Mesendoderm (in vitro differentiated cells): ENCODE measurements around the gene WHAMM.
A peak's percentile ranks its signal among the peaks of the same experiment; 100 is the strongest.

Experiments
- DNase-seq: peaks from one replicate; pipeline ENCODE4 v3.0.0; 2013
- H2AK5ac ChIP-seq: 2 replicates; pipeline ENCODE4 v1.6.1; 2013; ENCODE audit warnings: low read length, inconsistent platforms
- H2BK120ac ChIP-seq: 2 replicates; pipeline ENCODE4 v1.6.1; 2013; ENCODE audit warnings: low read depth, mild to moderate bottlenecking, low read length, moderate library complexity, mixed read lengths
- H2BK15ac ChIP-seq: replicated peaks from 2 replicates; pipeline ENCODE4 v1.6.1; 2013; ENCODE audit warnings: low read depth, mild to moderate bottlenecking, moderate library complexity
- H2BK5ac ChIP-seq: 2 replicates; pipeline ENCODE4 v1.6.1; 2013; ENCODE audit warnings: low read length, inconsistent platforms
- H3K18ac ChIP-seq: 2 replicates; pipeline ENCODE4 v1.6.1; 2013; ENCODE audit warnings: mild to moderate bottlenecking, low read length, mixed read lengths
- H3K23ac ChIP-seq: one replicate; pipeline ENCODE4 v1.6.1; 2013; ENCODE audit warnings: low read length
- H3K27ac ChIP-seq: 2 replicates; pipeline ENCODE4 v1.5.1; 2013; ENCODE audit warnings: low read depth, mild to moderate bottlenecking, inconsistent platforms, low read length, moderate library complexity
- H3K27me3 ChIP-seq: 2 replicates; pipeline ENCODE4 v1.6.1; 2013; ENCODE audit warnings: low read length, control low read depth, mild to moderate bottlenecking, inconsistent platforms; ENCODE audit not compliant: insufficient read depth, poor library complexity
- H3K36me3 ChIP-seq: 2 replicates; pipeline ENCODE4 v1.6.1; 2013; ENCODE audit warnings: low read length, inconsistent platforms; ENCODE audit not compliant: control insufficient read depth, insufficient read depth
- H3K4ac ChIP-seq: one replicate; pipeline ENCODE4 v1.6.1; 2013; ENCODE audit warnings: low read depth, mild to moderate bottlenecking, low read length, moderate library complexity
- H3K4me1 ChIP-seq: 2 replicates; pipeline ENCODE4 v1.6.1; 2013; ENCODE audit warnings: low read depth, low read length, inconsistent platforms; ENCODE audit not compliant: control insufficient read depth
- H3K4me2 ChIP-seq: 2 replicates; pipeline ENCODE4 v1.6.1; 2013; ENCODE audit warnings: low read length
- H3K4me3 ChIP-seq: 2 replicates; pipeline ENCODE4 v1.5.1; 2013; ENCODE audit warnings: mild to moderate bottlenecking, low read length
- H3K56ac ChIP-seq: one replicate; pipeline ENCODE4 v1.6.1; 2013; ENCODE audit warnings: low read length
- H3K79me1 ChIP-seq: 2 replicates; pipeline ENCODE4 v1.6.1; 2013; ENCODE audit warnings: low read length, inconsistent platforms
- H3K79me2 ChIP-seq: 2 replicates; pipeline ENCODE4 v1.6.1; 2013; ENCODE audit warnings: mild to moderate bottlenecking, low read length; ENCODE audit not compliant: control insufficient read depth, insufficient read depth
- H3K9ac ChIP-seq: 2 replicates; pipeline ENCODE4 v1.6.1; 2013; ENCODE audit warnings: low read length, inconsistent platforms
- H4K5ac ChIP-seq: one replicate; pipeline ENCODE4 v1.6.1; 2013; ENCODE audit warnings: low read length
- H4K8ac ChIP-seq: one replicate; pipeline ENCODE4 v1.6.1; 2013; ENCODE audit warnings: low read depth, mild to moderate bottlenecking, control low read depth, low read length, moderate library complexity
- WGBS: extraction: QIAGEN DNeasy Blood & Tissue Kit; methylation state at CpG from one replicate; pipeline ENCODE4 v1.1.7; 2013; ENCODE audit warnings: low lambda C conversion rate, missing lambda C conversion rate; ENCODE audit not compliant: insufficient coverage; ENCODE audit errors: extremely low coverage; 5-methylcytosine and 5-hydroxymethylcytosine counted together

WHAMM gene

DNA sequence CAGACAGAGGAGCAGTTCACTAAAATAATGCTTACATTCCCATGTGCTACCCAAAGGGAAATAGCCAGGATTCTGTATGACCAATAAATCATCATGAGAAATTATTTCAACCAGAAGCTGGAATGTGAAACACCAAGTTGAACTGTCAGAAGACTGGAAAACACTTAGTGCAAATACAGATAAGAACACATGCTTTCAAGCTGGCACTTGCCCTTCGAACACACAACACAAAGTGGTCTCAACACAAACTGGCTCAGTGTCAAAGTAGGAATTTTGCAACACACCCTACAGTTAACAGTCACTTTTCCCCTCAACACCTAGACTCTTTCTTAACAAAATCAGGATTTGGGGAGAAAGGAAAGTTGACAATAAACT lies 4.9 kb upstream of the WHAMM start:
- DNase-seq = no peak
- WGBS = no CpG with 5 or more reads among the region's 1 CpG
- Histone ChIP-seq H4K8ac (no peak overlapping the region), H3K18ac (no peak overlapping the region), H3K56ac (no peak overlapping the region), H3K4ac (no peak overlapping the region), H3K23ac (no peak overlapping the region), H3K27ac (no peak overlapping the region), H3K36me3 (no peaks in the 10 kb centered on the region), H3K4me3 (no peak overlapping the region), H2BK5ac (no peak overlapping the region), H3K27me3 (no peaks in the 10 kb centered on the region), H4K5ac (no peak overlapping the region), H3K9ac (no peak overlapping the region), H2AK5ac (no peak overlapping the region), H3K79me2 (no peaks in the 10 kb centered on the region), H2BK15ac (no peak overlapping the region), H3K4me2 (no peak overlapping the region), H3K4me1 (no peaks in the 10 kb centered on the region), H2BK120ac (no peak overlapping the region), H3K79me1 (no peaks in the 10 kb centered on the region)

- Histone ChIP-seq H4K5ac (no peak within 1 kb of the TSS), H3K4me1 (no peaks in the 10 kb centered on the region), H2BK5ac (no peak within 1 kb of the TSS), H3K4me3 (no peak within 1 kb of the TSS), H3K23ac (no peak within 1 kb of the TSS), H3K27me3 (no peaks in the 10 kb centered on the region), H2AK5ac (no peak within 1 kb of the TSS), H3K27ac (no peak within 1 kb of the TSS), H3K56ac (no peak within 1 kb of the TSS), H3K79me1 (peaks cover 1% of the 10 kb centered on the region), H2BK15ac (no peak within 1 kb of the TSS), H3K4ac (no peak within 1 kb of the TSS), H3K79me2 (no peaks in the 10 kb centered on the region), H3K18ac (no peak within 1 kb of the TSS), H3K36me3 (no peaks in the 10 kb centered on the region), H3K9ac (no peak within 1 kb of the TSS), H4K8ac (no peak within 1 kb of the TSS), H2BK120ac (no peak within 1 kb of the TSS), H3K4me2 (no peak within 1 kb of the TSS)
- peak; percentile 4 for DNase-seq
- WGBS = no CpG with 5 or more reads among the region's 2 CpGs
Measured at GRCh38 chr15:82805994-82806406, 3.4 kb upstream of the WHAMM start, which contains the start of gene FSD2. FSD2 (minus strand) TSS chr15:82806069; CDS start chr15:82787390, 18,679 bp downstream.

- WGBS = no CpG with 5 or more reads among the region's 11 CpGs
Measured at GRCh38 chr15:82807920-82808633, 1.4 kb upstream of the WHAMM start.

GRCh38 chr15:82808634-82809041 lies 790 bp upstream of the WHAMM start:
- Histone ChIP-seq H3K4ac (no peak overlapping the region), H2BK15ac (no peak overlapping the region), H3K56ac (no peak overlapping the region), H3K27ac (no peak overlapping the region), H4K5ac (no peak overlapping the region), H3K36me3 (no peaks in the 10 kb centered on the region), H2AK5ac (no peak overlapping the region), H2BK120ac (no peak overlapping the region), H3K4me1 (no peaks in the 10 kb centered on the region), H2BK5ac (no peak overlapping the region), H3K4me2 (no peak overlapping the region), H3K9ac (no peak overlapping the region), H3K18ac (no peak overlapping the region), H3K79me2 (no peaks in the 10 kb centered on the region), H3K79me1 (peaks cover 1% of the 10 kb centered on the region), H3K4me3 (no peak overlapping the region), H4K8ac (no peak overlapping the region), H3K27me3 (no peaks in the 10 kb centered on the region), H3K23ac (no peak overlapping the region)
- no peak for DNase-seq
- no CpG with 5 or more reads among the region's 9 CpGs for WGBS

More at GRCh38 chr15:82807920-82808633, 1.4 kb upstream of the WHAMM start:
- H3K36me3 ChIP-seq = no peaks in the 10 kb centered on the region
- no peaks in the 10 kb centered on the region for H3K27me3 ChIP-seq
- no peak overlapping the region for H2BK15ac ChIP-seq
- peaks cover 1% of the 10 kb centered on the region for H3K79me1 ChIP-seq
- no peak overlapping the region for H3K4ac ChIP-seq
- no peak overlapping the region for H3K9ac ChIP-seq
- H2BK5ac ChIP-seq = no peak overlapping the region
- H2BK120ac ChIP-seq = no peak overlapping the region
- DNase-seq = peak; percentile 16
- H4K5ac ChIP-seq = no peak overlapping the region
- H3K56ac ChIP-seq = no peak overlapping the region
- H3K18ac ChIP-seq = no peak overlapping the region
- H4K8ac ChIP-seq = no peak overlapping the region
- no peak overlapping the region for H3K23ac ChIP-seq
- H3K79me2 ChIP-seq = no peaks in the 10 kb centered on the region
- H3K27ac ChIP-seq = no peak overlapping the region
- H2AK5ac ChIP-seq = no peak overlapping the region
- no peak overlapping the region for H3K4me3 ChIP-seq
- no peaks in the 10 kb centered on the region for H3K4me1 ChIP-seq
- H3K4me2 ChIP-seq = no peak overlapping the region

DNA sequence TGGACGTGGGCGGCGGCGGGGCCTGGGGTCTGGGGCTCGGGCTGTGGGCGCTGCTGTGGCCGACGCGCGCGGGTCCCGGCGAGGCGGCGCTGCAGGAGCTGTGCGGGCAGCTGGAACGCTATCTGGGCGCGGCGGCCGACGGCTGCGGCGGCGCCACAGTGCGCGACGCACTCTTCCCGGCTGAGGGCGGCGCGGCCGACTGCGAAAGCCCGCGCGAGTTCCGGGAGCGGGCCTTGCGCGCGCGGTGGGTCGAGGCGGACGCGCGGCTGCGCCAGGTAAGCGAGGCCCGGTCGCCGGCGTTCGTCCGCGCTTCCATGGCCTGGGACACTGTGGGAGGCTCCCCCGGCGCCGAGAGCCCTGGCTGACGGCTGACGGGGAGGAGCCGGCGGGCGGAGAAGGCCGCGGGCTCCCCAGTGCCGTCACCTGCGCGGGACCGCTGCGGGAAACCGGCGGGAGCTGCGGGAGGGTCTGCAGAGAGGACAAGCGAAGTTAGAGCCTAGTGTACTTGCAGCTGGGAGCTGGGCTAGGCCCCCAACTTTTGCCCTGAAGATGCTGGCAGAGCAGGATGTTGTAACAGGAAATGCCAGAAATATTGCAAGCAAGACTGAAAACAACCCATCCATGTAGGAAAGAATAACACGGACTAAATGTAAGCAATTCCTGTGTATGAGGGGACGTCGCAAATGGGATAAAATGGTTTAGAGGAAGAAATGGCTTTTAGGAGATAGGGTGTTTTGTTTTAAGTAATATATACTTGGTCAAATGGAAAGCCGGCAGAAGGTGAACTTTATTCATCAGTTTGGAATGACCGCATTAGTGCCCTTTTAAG lies 847 bp downstream of the WHAMM start:
- WGBS = no CpG with 5 or more reads among the region's 81 CpGs
- peak overlapping the region; percentile 97 for H3K23ac ChIP-seq
- peak overlapping the region; percentile 79 for H3K27ac ChIP-seq
- H2BK5ac ChIP-seq = no peak overlapping the region
- H3K4me2 ChIP-seq = peak overlapping the region; percentile 61
- no peak overlapping the region for H4K5ac ChIP-seq
- peak overlapping the region; percentile 81 for H3K18ac ChIP-seq
- H3K4ac ChIP-seq = peak overlapping the region; percentile 94
- no peaks in the 10 kb centered on the region for H3K4me1 ChIP-seq
- H3K79me2 ChIP-seq = no peaks in the 10 kb centered on the region
- H3K4me3 ChIP-seq = peak overlapping the region; percentile 72
- no peak overlapping the region for H2AK5ac ChIP-seq
- peak overlapping the region; percentile 90 for H3K9ac ChIP-seq
- peak; percentile 59 for DNase-seq
- peaks cover 1% of the 10 kb centered on the region for H3K79me1 ChIP-seq
- no peak overlapping the region for H2BK15ac ChIP-seq
- no peak overlapping the region for H4K8ac ChIP-seq
- peak overlapping the region; percentile 93 for H3K56ac ChIP-seq
- no peaks in the 10 kb centered on the region for H3K27me3 ChIP-seq
- no peak overlapping the region for H2BK120ac ChIP-seq
- H3K36me3 ChIP-seq = peaks cover 2% of the 10 kb centered on the region
